ENCODE data around the gene ADAM10. TPM values are rescaled to one million over a fixed set of nuclear protein-coding genes. Genes with fewer than 3 reads are reported as not detected.
A peak's percentile ranks its signal among the peaks of the same experiment; 100 is the strongest.

Gene ADAM10
- total RNA-seq, 2 donors from 2014 or later = 85.3 to 93.0 TPM

GRCh38 chr15:58588096-58588495, 161.4 kb downstream of the ADAM10 start:
- Mint-ChIP-seq H3K27ac (no peak overlapping the region), H3K4me3 (no peak overlapping the region), H3K36me3 (ENCODE audit: low read depth) (peaks cover 4% of the 10 kb centered on the region), H3K27me3 (peaks cover 4% of the 10 kb centered on the region), H3K4me1 (peaks cover 7% of the 10 kb centered on the region), H3K9me3 (no peaks in the 10 kb centered on the region)
- ATAC-seq (replicated peaks) = no peak

- ATAC-seq (replicated peaks) = no peak
- Mint-ChIP-seq H3K27ac (no peak overlapping the region), H3K4me3 (no peak overlapping the region), H3K27me3 (peaks cover 4% of the 10 kb centered on the region), H3K4me1 (peaks cover 7% of the 10 kb centered on the region), H3K9me3 (no peaks in the 10 kb centered on the region), H3K36me3 (ENCODE audit: low read depth) (no peaks in the 10 kb centered on the region)
Measured at GRCh38 chr15:58587486-58587885, 162.0 kb downstream of the ADAM10 start.

GRCh38 chr15:58585693-58586443, 163.6 kb downstream of the ADAM10 start:
- H3K4me1 Mint-ChIP-seq = peaks cover 7% of the 10 kb centered on the region
- H3K4me3 Mint-ChIP-seq = no peak overlapping the region
- H3K9me3 Mint-ChIP-seq = no peaks in the 10 kb centered on the region
- H3K36me3 Mint-ChIP-seq (ENCODE audit: low read depth) = no peaks in the 10 kb centered on the region
- H3K27me3 Mint-ChIP-seq = peaks cover 4% of the 10 kb centered on the region
- H3K27ac Mint-ChIP-seq = peak overlapping the region; percentile 4
- ATAC-seq (replicated peaks) = no peak

DNA sequence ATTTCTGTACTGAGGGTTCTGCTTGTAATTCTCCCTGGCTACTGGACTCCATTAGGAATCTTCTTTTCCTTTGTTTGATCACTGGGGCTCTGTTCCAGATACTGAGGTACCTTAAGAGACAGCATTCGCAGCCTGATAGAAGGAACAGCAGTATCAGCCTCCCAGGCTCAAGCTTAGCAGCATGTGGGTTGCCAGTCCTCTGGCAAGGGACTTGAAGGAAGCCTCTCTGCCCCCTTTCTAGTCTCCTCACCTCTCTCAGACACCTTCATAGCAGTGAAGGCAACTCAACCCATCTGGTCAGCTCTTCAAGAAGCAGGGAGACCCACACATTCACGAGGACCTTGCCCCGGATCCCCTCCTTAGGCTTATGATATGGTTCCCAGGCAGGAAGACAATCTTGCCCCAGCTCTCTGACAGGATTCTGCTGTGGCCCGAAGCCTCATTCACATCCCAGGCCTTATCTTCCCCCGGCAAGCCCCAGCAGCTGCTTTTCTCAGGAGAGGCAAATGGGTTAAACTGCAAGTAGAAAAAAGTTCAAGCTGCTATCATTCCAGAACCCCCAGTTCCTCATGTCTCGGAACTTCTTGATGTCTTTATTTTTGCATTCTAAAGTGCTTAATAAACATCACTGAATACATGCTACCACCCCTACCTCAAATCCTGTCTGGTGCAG, 164.6 kb downstream of the ADAM10 start:
- Mint-ChIP-seq H3K4me3 (no peak overlapping the region), H3K27me3 (peaks cover 4% of the 10 kb centered on the region), H3K9me3 (no peaks in the 10 kb centered on the region), H3K4me1 (peaks cover 7% of the 10 kb centered on the region), H3K36me3 (ENCODE audit: low read depth) (no peaks in the 10 kb centered on the region), H3K27ac (peak overlapping the region; percentile 4)
- no peak for ATAC-seq (replicated peaks)

- Mint-ChIP-seq H3K4me1 (peaks cover 7% of the 10 kb centered on the region), H3K36me3 (ENCODE audit: low read depth) (no peaks in the 10 kb centered on the region), H3K27ac (no peak overlapping the region), H3K4me3 (no peak overlapping the region), H3K9me3 (no peaks in the 10 kb centered on the region), H3K27me3 (peaks cover 4% of the 10 kb centered on the region)
- ATAC-seq (replicated peaks) = no peak
Measured at GRCh38 chr15:58583171-58583908, 166.2 kb downstream of the ADAM10 start.

GRCh38 chr15:58582160-58582559, 167.3 kb downstream of the ADAM10 start:
- Mint-ChIP-seq H3K27me3 (peaks cover 4% of the 10 kb centered on the region), H3K9me3 (no peaks in the 10 kb centered on the region), H3K36me3 (ENCODE audit: low read depth) (no peaks in the 10 kb centered on the region), H3K4me3 (no peak overlapping the region), H3K4me1 (peaks cover 7% of the 10 kb centered on the region), H3K27ac (no peak overlapping the region)
- ATAC-seq (replicated peaks) = no peak

DNA sequence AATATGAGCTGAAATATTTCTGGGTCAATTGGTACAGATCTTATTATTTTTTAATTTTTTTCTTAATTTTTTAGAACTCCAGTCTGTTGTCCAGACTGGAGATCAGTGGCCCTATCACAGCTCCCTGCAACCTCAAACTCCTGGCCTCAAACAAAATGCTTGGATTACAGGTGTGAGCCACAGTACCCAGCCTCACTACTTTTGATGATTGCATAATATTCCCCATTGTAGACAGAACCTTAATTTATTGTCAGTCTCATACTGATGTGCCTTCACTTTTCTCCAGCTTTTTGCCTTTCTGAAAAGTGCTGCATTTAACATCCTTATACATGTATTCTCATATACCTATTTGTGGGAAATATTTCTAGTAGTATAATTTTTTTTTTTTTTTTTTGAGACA, 172.8 kb downstream of the ADAM10 start:
- ATAC-seq (replicated peaks) = no peak
- H3K36me3 Mint-ChIP-seq (ENCODE audit: low read depth) = no peaks in the 10 kb centered on the region
- no peak overlapping the region for H3K27ac Mint-ChIP-seq
- H3K9me3 Mint-ChIP-seq = no peaks in the 10 kb centered on the region
- peaks cover 6% of the 10 kb centered on the region for H3K4me1 Mint-ChIP-seq
- H3K27me3 Mint-ChIP-seq = no peaks in the 10 kb centered on the region
- H3K4me3 Mint-ChIP-seq = no peak overlapping the region

- no peak for ATAC-seq (replicated peaks)
- Mint-ChIP-seq H3K36me3 (ENCODE audit: low read depth) (no peaks in the 10 kb centered on the region), H3K27ac (peak overlapping the region; percentile 20), H3K27me3 (no peaks in the 10 kb centered on the region), H3K4me3 (no peak overlapping the region), H3K4me1 (peaks cover 6% of the 10 kb centered on the region), H3K9me3 (no peaks in the 10 kb centered on the region)
Measured at GRCh38 chr15:58575045-58575786, 174.3 kb downstream of the ADAM10 start.

DNA sequence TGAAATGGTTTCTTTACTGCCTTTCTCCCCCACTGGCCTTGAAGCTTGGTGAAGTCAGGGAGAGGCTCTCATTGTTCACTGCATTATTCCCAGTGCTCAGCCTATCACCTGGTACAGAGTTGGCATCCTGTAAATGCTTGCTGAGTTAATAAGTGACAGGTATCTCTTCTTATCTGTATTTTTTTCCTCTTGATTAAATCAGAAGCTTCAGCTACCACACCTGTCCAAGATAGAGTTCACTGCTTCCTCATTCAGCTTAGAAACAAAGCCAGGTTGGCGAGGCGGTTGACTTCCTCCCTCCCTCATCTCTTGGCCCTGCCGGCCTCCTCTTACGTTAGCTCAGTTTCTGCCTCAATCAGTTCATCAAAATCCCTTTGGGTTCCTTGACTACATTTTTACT, 174.9 kb downstream of the ADAM10 start:
- Mint-ChIP-seq H3K27ac (peak overlapping the region; percentile 20), H3K4me3 (no peak overlapping the region), H3K4me1 (peaks cover 6% of the 10 kb centered on the region), H3K36me3 (ENCODE audit: low read depth) (no peaks in the 10 kb centered on the region), H3K27me3 (no peaks in the 10 kb centered on the region), H3K9me3 (no peaks in the 10 kb centered on the region)
- no peak for ATAC-seq (replicated peaks)

DNA sequence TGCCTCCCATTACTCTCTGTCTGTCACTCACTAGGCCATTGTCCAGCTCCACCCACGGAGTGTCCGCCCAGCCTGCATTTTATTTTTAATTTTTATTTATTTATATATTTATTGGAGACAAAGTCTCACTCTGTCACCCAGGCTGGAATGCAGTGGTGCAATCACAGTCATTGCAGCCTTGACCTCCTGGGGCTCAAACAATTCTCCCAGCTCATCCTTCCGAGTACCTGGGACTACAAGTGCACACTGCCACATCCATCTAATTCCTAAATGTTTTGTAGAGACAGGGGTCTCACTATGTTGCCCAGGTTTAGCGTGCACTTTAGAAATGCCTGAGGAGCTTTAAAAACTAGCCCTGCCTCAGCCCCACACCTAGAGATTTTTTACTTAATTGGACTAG, 176.2 kb downstream of the ADAM10 start:
- Mint-ChIP-seq H3K4me1 (peaks cover 11% of the 10 kb centered on the region), H3K27ac (no peak overlapping the region), H3K27me3 (no peaks in the 10 kb centered on the region), H3K4me3 (no peak overlapping the region), H3K36me3 (ENCODE audit: low read depth) (no peaks in the 10 kb centered on the region), H3K9me3 (no peaks in the 10 kb centered on the region)
- ATAC-seq (replicated peaks) = no peak

GRCh38 chr15:58572521-58572920, 177.0 kb downstream of the ADAM10 start:
- Mint-ChIP-seq H3K27ac (peak overlapping the region; percentile 5), H3K9me3 (no peaks in the 10 kb centered on the region), H3K27me3 (no peaks in the 10 kb centered on the region), H3K4me3 (no peak overlapping the region), H3K36me3 (ENCODE audit: low read depth) (no peaks in the 10 kb centered on the region), H3K4me1 (peaks cover 15% of the 10 kb centered on the region)
- no peak for ATAC-seq (replicated peaks)

DNA sequence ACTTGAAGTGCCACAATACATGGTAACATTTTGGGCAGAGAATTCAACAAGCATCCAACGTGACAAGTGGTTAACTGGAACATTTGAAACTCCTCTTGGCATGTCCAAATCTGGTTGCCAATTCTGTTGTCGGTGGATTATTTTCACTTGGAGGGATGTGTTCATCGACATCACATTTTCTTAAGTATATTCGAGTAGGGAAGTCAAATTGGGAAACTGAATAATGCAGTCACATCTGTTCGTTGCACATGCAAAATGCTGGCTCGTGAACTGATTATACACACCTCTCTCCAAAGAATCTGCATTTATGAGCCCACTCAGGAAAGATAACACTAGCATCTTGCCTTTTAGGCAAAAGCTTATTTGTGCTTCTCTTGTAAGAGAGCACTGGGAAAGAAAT, 178.0 kb downstream of the ADAM10 start:
- no peak for ATAC-seq (replicated peaks)
- Mint-ChIP-seq H3K27me3 (no peaks in the 10 kb centered on the region), H3K27ac (no peak overlapping the region), H3K9me3 (no peaks in the 10 kb centered on the region), H3K36me3 (ENCODE audit: low read depth) (no peaks in the 10 kb centered on the region), H3K4me3 (no peak overlapping the region), H3K4me1 (peaks cover 15% of the 10 kb centered on the region)

GRCh38 chr15:58569455-58569854, 180.1 kb downstream of the ADAM10 start:
- ATAC-seq (replicated peaks) = no peak
- Mint-ChIP-seq H3K4me3 (no peak overlapping the region), H3K27ac (no peak overlapping the region), H3K4me1 (peaks cover 9% of the 10 kb centered on the region), H3K27me3 (no peaks in the 10 kb centered on the region), H3K9me3 (no peaks in the 10 kb centered on the region), H3K36me3 (ENCODE audit: low read depth) (no peaks in the 10 kb centered on the region)

DNA sequence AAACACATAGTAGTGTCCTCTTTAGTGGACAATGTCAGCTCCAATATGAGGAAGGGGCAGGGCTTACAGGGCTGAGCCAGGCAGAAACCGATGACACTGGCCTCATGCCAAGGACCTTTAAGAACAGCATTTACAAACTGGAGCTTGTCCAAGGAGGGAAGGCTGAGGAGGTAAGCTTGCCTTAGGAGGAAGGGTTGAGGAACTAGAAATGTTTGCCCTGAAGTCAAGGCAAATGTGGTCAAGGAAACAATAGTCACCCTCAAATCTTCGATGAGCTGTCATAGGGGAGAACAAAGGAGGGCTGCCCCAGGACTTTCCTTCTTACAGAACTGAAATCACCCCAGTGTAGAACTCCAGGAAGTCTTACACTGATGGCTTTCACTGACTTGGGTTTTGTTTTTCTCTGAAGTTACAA, 181.3 kb downstream of the ADAM10 start:
- peak overlapping the region; percentile 47 for H3K4me3 Mint-ChIP-seq
- no peaks in the 10 kb centered on the region for H3K36me3 Mint-ChIP-seq (ENCODE audit: low read depth)
- H3K27ac Mint-ChIP-seq = peak overlapping the region; percentile 73

More for the DNA sequence above, 181.3 kb downstream of the ADAM10 start:
- Mint-ChIP-seq H3K9me3 (no peaks in the 10 kb centered on the region), H3K27me3 (no peaks in the 10 kb centered on the region), H3K4me1 (peaks cover 9% of the 10 kb centered on the region)
- ATAC-seq (replicated peaks) = peak; percentile 96

Data from activated T-helper 17 cell treated with anti-CD3 and anti-CD28 coated beads, Interleukin-2, amount 50 U/mL, for 72 hours (primary cell).